ENCODE data around the gene BMF.

DNA sequence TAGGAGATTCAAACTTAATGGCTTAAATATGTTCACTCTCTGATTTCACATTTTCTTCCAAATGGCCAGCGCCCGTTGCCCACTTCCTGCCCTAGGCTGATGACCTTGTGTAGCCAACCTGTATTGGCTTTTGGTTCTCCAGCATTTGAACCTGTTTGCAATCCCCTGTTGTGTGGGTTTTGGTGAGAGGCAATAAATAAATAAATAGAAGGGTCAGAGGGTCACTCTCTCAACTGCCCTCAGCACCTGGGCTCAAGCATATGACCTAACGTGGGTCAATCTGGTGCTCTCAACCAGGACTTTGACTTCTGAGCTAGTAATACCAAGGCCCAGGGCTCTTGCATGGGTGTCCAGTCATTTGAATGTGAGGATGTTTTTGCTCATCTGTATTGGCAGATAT, 67.9 kb downstream of the BMF start:
- TF ChIP-seq, protein P1, sequence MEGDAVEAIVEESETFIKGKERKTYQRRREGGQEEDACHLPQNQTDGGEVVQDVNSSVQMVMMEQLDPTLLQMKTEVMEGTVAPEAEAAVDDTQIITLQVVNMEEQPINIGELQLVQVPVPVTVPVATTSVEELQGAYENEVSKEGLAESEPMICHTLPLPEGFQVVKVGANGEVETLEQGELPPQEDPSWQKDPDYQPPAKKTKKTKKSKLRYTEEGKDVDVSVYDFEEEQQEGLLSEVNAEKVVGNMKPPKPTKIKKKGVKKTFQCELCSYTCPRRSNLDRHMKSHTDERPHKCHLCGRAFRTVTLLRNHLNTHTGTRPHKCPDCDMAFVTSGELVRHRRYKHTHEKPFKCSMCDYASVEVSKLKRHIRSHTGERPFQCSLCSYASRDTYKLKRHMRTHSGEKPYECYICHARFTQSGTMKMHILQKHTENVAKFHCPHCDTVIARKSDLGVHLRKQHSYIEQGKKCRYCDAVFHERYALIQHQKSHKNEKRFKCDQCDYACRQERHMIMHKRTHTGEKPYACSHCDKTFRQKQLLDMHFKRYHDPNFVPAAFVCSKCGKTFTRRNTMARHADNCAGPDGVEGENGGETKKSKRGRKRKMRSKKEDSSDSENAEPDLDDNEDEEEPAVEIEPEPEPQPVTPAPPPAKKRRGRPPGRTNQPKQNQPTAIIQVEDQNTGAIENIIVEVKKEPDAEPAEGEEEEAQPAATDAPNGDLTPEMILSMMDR (IDR thresholded peaks at IDR 0.05; ENCODE audit: poor library complexity), result no peak
- TF ChIP-seq EZH2phosphoT487 (IDR thresholded peaks at IDR 0.05; ENCODE audit: low read depth, severe bottlenecking, unreplicated experiment), result no peak
- TF ChIP-seq EZH2 (IDR thresholded peaks at IDR 0.05; ENCODE audit: borderline replicate concordance), result no peak

All from hepatocyte (in vitro differentiated cells).